ENCODE measurements around the gene ALDH7A1.

DNA sequence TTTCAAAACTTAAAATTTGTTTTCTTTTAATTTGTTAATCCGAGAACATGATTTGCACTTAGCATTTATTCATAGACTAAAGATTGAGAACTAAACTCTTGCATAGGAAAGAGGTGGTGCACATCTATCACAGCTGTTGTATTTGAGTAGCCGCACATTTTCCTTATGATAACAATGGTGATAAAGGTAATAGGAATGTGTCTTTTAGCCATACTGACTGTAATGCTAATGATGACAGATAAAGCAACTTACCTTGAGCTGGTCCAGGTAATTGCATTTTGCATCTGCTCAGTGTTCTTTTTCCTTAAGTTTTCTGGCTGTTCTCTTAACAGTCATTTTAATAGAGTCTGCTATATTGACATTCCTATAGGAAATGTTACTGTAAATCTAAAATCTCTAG lies 24.8 kb upstream of the ALDH7A1 start:
- TF ChIP-seq EZH2phosphoT487 (IDR thresholded peaks at IDR 0.05; ENCODE audit: low read depth) = no peak
- TF ChIP-seq, protein P1, sequence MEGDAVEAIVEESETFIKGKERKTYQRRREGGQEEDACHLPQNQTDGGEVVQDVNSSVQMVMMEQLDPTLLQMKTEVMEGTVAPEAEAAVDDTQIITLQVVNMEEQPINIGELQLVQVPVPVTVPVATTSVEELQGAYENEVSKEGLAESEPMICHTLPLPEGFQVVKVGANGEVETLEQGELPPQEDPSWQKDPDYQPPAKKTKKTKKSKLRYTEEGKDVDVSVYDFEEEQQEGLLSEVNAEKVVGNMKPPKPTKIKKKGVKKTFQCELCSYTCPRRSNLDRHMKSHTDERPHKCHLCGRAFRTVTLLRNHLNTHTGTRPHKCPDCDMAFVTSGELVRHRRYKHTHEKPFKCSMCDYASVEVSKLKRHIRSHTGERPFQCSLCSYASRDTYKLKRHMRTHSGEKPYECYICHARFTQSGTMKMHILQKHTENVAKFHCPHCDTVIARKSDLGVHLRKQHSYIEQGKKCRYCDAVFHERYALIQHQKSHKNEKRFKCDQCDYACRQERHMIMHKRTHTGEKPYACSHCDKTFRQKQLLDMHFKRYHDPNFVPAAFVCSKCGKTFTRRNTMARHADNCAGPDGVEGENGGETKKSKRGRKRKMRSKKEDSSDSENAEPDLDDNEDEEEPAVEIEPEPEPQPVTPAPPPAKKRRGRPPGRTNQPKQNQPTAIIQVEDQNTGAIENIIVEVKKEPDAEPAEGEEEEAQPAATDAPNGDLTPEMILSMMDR (IDR thresholded peaks at IDR 0.05; ENCODE audit: low read depth, low read length) = no peak

Measured in OCI-LY3 (cell line).